Stimulated activated CD4-positive, alpha-beta T cell treated with anti-CD3 and anti-CD28 coated beads, TNF-alpha, amount 100 ng/mL, for 24 hours (primary cell): Measurements from ENCODE around the gene UBTD1.
A peak's percentile ranks its signal among the peaks of the same experiment; 100 is the strongest.

Experiments
- DNase-seq, 3 experiments: peaks; one replicate each; pipeline ENCODE4 v3.0.0-alpha.2; 2020; ENCODE audit warnings: low read depth in 3 of 3

UBTD1 gene

GRCh38 chr10:97482381-97482780, 16.3 kb upstream of the UBTD1 start:
- no peak for DNase-seq

- no peak for DNase-seq
Measured at GRCh38 chr10:97483506-97483905, 15.2 kb upstream of the UBTD1 start.

- DNase-seq, result no peak
Measured at GRCh38 chr10:97483921-97484320, 14.8 kb upstream of the UBTD1 start.

GRCh38 chr10:97485647-97486281, 13.0 kb upstream of the UBTD1 start:
- DNase-seq, result no peak

- no peak for DNase-seq
Measured at GRCh38 chr10:97490592-97490991, 8.1 kb upstream of the UBTD1 start.

- no peak for DNase-seq
Measured at GRCh38 chr10:97494151-97494550, 4.6 kb upstream of the UBTD1 start.

GRCh38 chr10:97494863-97495506, 3.7 kb upstream of the UBTD1 start:
- no peak for DNase-seq

- peak; percentile 61 to 85 (median 69) for DNase-seq
Measured at GRCh38 chr10:97497572-97498075, 1.1 kb upstream of the UBTD1 start.

- peak; percentile 99 to 100 (median 100) for DNase-seq
Measured at GRCh38 chr10:97498076-97498840, 466 bp upstream of the UBTD1 start, which contains the start of gene MMS19. Gene MMS19 (minus strand): TSS chr10:97498422. CDS start chr10:97498384, 38 bp downstream.

GRCh38 chr10:97499561-97500296, 1.0 kb downstream of the UBTD1 start:
- no peak for DNase-seq

GRCh38 chr10:97500297-97500575, 1.5 kb downstream of the UBTD1 start:
- no peak for DNase-seq

GRCh38 chr10:97502916-97503315, 4.2 kb downstream of the UBTD1 start:
- DNase-seq, result no peak

- DNase-seq, result no peak
Measured at GRCh38 chr10:97503406-97503805, 4.7 kb downstream of the UBTD1 start.

GRCh38 chr10:97505152-97505551, 6.4 kb downstream of the UBTD1 start:
- DNase-seq, result no peak

GRCh38 chr10:97506199-97506991, 7.7 kb downstream of the UBTD1 start:
- no peak for DNase-seq

GRCh38 chr10:97508342-97508741, 9.6 kb downstream of the UBTD1 start:
- no peak for DNase-seq

- no peak for DNase-seq
Measured at GRCh38 chr10:97509120-97509680, 10.5 kb downstream of the UBTD1 start.

GRCh38 chr10:97510686-97511085, 12.0 kb downstream of the UBTD1 start:
- no peak for DNase-seq

- no peak for DNase-seq
Measured at GRCh38 chr10:97511711-97512440, 13.2 kb downstream of the UBTD1 start.

- no peak for DNase-seq
Measured at GRCh38 chr10:97512993-97513392, 14.3 kb downstream of the UBTD1 start.
